ENCODE measurements around the gene SH3RF3.

Gene SH3RF3

DNA sequence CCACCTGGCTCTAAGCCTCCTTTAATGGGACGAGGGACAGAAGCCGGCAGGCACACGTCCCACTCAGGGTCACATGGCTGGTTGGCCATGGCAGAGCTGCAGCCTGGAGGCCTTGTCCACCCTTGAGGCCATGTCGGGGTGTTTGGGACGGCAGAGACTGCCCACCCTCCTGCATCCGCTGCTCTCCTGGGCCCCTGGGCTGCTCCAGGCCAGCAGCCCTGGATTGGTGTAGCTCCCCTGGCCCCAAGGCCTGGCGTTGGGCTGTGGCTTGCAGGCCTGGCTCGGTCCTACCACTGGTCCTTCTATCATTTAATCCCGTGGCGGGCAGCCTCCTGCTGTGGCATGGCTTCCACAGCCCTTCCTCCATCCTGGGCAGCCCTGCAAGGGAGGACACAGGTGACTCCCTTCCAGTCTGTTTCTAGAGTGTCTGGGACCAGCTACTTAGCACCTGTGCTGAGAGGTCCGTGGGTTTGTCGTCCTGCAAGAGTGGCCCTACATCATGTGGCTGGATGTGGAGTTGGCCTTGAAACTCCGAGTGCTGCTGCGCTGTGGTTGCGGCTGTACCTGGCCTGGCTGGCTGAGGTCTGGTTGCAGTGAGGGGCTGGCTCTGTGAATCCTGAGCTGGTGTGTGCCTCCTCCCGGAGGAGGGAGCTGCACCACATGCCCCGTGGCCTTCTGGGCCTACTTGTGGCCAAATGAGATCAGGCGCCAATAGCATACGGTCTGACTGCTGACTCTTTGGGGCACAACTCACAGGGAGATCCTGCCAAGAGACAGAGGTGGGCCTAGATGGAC lies 67.3 kb downstream of the SH3RF3 start:
- Mint-ChIP-seq H3K27me3 (peaks cover 41% of the 10 kb centered on the region), H3K36me3 (ENCODE audit: insufficient read depth) (peaks cover 4% of the 10 kb centered on the region), H3K4me3 (no peak overlapping the region), H3K4me1 (peaks cover 4% of the 10 kb centered on the region), H3K9me3 (no peaks in the 10 kb centered on the region), H3K27ac (ENCODE audit: low read depth) (no peak overlapping the region)
- ATAC-seq (replicated peaks; ENCODE audit: extremely low read depth, poor library complexity, severe bottlenecking) (no peak), DNase-seq (ENCODE audit: low spot score in 2 of 2) (no peak)

- Mint-ChIP-seq H3K9me3 (no peaks in the 10 kb centered on the region), H3K4me3 (no peak overlapping the region), H3K27me3 (peaks cover 39% of the 10 kb centered on the region)
These were observed 68.8 kb downstream of the SH3RF3 start for GRCh38 chr2:109197491-109198418.

GRCh38 chr2:109199790-109200189 lies 70.8 kb downstream of the SH3RF3 start:
- H3K4me1 Mint-ChIP-seq = peaks cover 4% of the 10 kb centered on the region
- no peak overlapping the region for H3K4me3 Mint-ChIP-seq
- H3K27ac Mint-ChIP-seq (ENCODE audit: low read depth) = no peak overlapping the region
- ATAC-seq (replicated peaks; ENCODE audit: extremely low read depth, poor library complexity, severe bottlenecking) (no peak), DNase-seq (ENCODE audit: low spot score in 2 of 2) (no peak)
- peaks cover 2% of the 10 kb centered on the region for H3K36me3 Mint-ChIP-seq (ENCODE audit: insufficient read depth)
- no peaks in the 10 kb centered on the region for H3K9me3 Mint-ChIP-seq
- H3K27me3 Mint-ChIP-seq = peaks cover 38% of the 10 kb centered on the region

More at GRCh38 chr2:109197491-109198418, 68.8 kb downstream of the SH3RF3 start:
- Mint-ChIP-seq H3K27ac (ENCODE audit: low read depth) (no peak overlapping the region), H3K36me3 (ENCODE audit: insufficient read depth) (peaks cover 4% of the 10 kb centered on the region), H3K4me1 (peaks cover 4% of the 10 kb centered on the region)
- DNase-seq (ENCODE audit: low spot score in 2 of 2) (no peak), ATAC-seq (replicated peaks; ENCODE audit: extremely low read depth, poor library complexity, severe bottlenecking) (no peak)

DNA sequence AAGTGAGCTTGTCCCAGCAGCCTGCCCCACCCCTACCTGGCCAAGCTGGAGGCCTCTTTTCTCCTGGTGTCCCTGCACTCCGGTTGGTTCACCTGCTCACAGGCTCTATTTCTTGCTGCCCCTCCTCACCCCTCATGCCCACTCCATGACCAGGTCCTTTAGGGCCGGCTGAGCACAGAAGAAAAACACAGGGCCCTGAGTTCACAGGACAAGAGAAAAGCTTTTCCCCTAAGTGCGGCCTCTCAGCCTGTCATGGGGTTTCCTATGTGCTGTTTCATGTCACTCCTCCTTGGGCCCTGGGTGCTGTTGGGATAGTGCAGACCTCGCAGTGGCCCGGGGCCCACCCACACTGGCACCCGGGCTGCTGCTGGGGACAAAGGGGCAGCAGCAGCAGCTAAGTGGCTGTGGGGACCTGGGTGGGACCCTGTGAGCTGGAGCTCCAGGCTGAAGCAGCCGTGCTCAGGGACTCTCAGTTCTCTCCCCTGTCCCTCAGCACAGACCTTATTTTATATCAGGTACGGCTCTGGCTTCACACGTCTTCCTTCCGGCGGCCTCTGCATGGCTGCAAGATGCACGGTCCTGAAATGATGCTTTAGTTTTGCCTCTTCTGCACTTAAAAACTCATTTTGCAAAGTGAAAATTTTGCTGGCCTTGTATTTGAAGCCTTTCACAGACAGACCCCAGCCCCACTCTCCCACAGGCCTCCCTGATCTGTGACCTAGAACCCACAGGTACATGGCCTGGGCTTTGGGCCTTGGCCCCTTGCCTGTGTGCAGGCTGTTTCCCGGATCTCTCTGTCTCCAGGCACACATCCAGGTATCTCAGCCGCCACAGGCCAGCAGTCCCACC lies 71.8 kb downstream of the SH3RF3 start:
- Mint-ChIP-seq H3K9me3 (no peaks in the 10 kb centered on the region), H3K27me3 (peaks cover 28% of the 10 kb centered on the region), H3K27ac (ENCODE audit: low read depth) (no peak overlapping the region), H3K4me3 (no peak overlapping the region), H3K36me3 (ENCODE audit: insufficient read depth) (peaks cover 2% of the 10 kb centered on the region), H3K4me1 (peaks cover 4% of the 10 kb centered on the region)
- DNase-seq (ENCODE audit: low spot score in 2 of 2) (no peak), ATAC-seq (replicated peaks; ENCODE audit: extremely low read depth, poor library complexity, severe bottlenecking) (no peak)

DNA sequence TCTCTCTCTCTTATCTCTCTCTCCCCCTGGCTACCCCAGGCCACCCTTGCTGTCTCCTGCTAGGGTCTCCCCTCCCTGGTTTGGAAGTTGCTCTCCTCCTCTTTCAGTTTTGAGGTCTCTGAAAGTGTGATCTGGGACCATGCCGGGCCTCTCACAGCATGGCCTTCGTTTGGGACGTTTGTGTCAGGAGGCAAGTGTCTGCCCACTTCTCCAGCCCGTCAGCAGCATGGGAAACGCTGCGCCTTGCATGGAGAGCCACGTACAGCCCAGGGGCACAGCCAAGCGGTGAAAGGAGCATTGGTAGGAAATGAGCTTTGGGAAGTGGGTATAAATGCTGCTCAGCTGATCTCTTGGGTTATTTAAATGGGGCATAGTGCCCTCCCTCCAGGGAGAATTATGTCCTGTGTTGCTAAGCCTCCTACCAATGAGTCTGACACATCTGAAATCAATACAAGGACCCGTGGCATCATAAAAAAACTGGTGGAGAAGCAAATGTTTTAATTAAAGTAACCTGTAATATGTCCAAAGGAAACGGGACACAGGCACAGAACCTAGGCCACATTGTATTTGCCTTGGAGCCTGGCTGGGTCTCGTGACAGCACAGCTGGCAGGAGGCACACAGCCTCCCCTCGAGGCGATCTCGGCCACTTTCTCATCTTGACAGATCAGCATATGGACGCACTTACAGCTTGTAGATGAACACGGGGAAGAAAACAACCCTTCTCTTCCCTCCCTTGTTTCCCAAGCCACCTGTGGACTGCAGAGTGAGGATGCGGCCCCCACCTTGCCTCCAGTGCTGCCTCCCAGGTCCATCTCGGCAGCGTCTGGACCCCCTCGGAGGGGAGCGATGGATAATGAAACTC lies 72.7 kb downstream of the SH3RF3 start:
- H3K4me1 Mint-ChIP-seq = peaks cover 4% of the 10 kb centered on the region
- peaks cover 27% of the 10 kb centered on the region for H3K27me3 Mint-ChIP-seq
- H3K36me3 Mint-ChIP-seq (ENCODE audit: insufficient read depth) = peaks cover 2% of the 10 kb centered on the region
- ATAC-seq (replicated peaks; ENCODE audit: extremely low read depth, poor library complexity, severe bottlenecking) (no peak), DNase-seq (ENCODE audit: low spot score in 2 of 2) (no peak)
- no peak overlapping the region for H3K27ac Mint-ChIP-seq (ENCODE audit: low read depth)
- no peak overlapping the region for H3K4me3 Mint-ChIP-seq
- no peaks in the 10 kb centered on the region for H3K9me3 Mint-ChIP-seq

DNA sequence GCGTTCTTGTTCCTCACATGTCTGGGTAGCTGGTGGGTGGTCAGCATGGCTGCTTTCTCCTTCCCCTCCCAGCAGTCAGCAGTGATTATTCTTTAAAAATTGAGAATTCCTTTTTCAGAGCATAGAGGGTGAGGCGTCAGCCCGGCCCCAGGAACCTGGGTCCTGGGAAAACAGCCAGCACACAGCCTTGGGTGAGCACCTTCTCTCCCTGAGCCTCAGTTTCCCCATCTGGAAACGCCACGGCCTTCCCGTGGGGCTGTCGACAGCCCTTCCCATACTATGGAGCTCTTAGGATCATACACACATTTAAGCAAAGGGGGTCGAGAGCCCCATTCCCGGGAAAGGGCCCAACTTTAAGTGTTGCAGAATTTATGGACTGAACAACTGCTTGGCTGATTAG lies 73.5 kb downstream of the SH3RF3 start:
- H3K27ac Mint-ChIP-seq (ENCODE audit: low read depth) = no peak overlapping the region
- H3K36me3 Mint-ChIP-seq (ENCODE audit: insufficient read depth) = peaks cover 2% of the 10 kb centered on the region
- H3K27me3 Mint-ChIP-seq = peaks cover 20% of the 10 kb centered on the region
- H3K9me3 Mint-ChIP-seq = no peaks in the 10 kb centered on the region
- peaks cover 4% of the 10 kb centered on the region for H3K4me1 Mint-ChIP-seq
- H3K4me3 Mint-ChIP-seq = no peak overlapping the region
- ATAC-seq (replicated peaks; ENCODE audit: extremely low read depth, poor library complexity, severe bottlenecking) (no peak), DNase-seq (ENCODE audit: low spot score in 2 of 2) (no peak)

DNA sequence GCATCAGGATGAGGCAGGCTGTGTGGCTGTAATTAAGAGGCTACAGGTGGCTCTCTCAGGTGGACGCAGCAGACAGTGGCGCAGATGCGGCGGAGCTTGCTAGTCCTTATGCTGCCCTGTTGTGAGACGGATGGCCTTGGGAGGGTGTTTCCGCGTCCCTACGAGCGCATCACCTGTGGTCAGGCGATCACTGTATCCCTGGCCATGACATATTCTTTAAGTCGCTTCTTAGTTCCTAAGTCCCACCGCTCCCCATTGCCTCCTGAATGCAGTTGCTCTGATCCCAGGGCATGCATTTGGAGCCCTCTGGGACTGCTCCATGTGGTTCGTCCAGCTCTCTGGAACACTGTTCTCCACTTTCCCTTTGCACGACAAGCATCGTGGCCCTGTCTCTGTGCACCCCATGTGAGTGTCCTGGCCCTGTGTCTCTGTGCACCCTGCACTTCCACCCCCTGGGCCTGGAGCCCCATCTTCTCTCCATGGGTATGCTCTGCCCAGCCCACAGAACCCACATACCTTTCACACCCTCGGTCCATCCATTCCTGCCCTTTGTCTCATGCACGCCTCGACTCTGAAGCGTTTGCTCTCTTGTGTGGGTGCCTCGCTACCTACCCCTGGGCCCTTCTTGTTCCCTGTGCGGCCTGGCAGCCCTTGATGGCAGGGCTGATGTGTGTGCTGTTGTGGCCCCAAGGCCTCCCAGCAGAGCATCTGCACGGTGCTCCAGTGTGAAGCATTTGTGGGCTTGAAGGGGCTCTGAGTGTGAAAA lies 74.4 kb downstream of the SH3RF3 start:
- H3K36me3 Mint-ChIP-seq (ENCODE audit: insufficient read depth) = peaks cover 2% of the 10 kb centered on the region
- ATAC-seq (replicated peaks; ENCODE audit: extremely low read depth, poor library complexity, severe bottlenecking) = no peak
- H3K9me3 Mint-ChIP-seq = no peaks in the 10 kb centered on the region
- peaks cover 24% of the 10 kb centered on the region for H3K27me3 Mint-ChIP-seq
- no peak overlapping the region for H3K4me3 Mint-ChIP-seq
- H3K27ac Mint-ChIP-seq (ENCODE audit: low read depth) = no peak overlapping the region
- no peak for DNase-seq (ENCODE audit: low spot score in 2 of 2)
- peaks cover 4% of the 10 kb centered on the region for H3K4me1 Mint-ChIP-seq

GRCh38 chr2:109204412-109204811 lies 75.4 kb downstream of the SH3RF3 start:
- no peak overlapping the region for H3K27ac Mint-ChIP-seq (ENCODE audit: low read depth)
- peaks cover 2% of the 10 kb centered on the region for H3K36me3 Mint-ChIP-seq (ENCODE audit: insufficient read depth)
- H3K27me3 Mint-ChIP-seq = peaks cover 34% of the 10 kb centered on the region
- H3K4me1 Mint-ChIP-seq = peaks cover 4% of the 10 kb centered on the region
- H3K9me3 Mint-ChIP-seq = no peaks in the 10 kb centered on the region
- no peak for ATAC-seq (replicated peaks; ENCODE audit: extremely low read depth, poor library complexity, severe bottlenecking)
- H3K4me3 Mint-ChIP-seq = no peak overlapping the region
- DNase-seq (ENCODE audit: low spot score in 2 of 2) = no peak

- Mint-ChIP-seq H3K36me3 (ENCODE audit: insufficient read depth) (no peaks in the 10 kb centered on the region), H3K27me3 (peaks cover 44% of the 10 kb centered on the region), H3K4me3 (no peak overlapping the region), H3K4me1 (peaks cover 2% of the 10 kb centered on the region), H3K9me3 (no peaks in the 10 kb centered on the region), H3K27ac (ENCODE audit: low read depth) (no peak overlapping the region)
- no peak for DNase-seq (ENCODE audit: low spot score in 2 of 2)
- ATAC-seq (replicated peaks; ENCODE audit: extremely low read depth, poor library complexity, severe bottlenecking) = no peak
These were observed 76.4 kb downstream of the SH3RF3 start for GRCh38 chr2:109205447-109205846.

DNA sequence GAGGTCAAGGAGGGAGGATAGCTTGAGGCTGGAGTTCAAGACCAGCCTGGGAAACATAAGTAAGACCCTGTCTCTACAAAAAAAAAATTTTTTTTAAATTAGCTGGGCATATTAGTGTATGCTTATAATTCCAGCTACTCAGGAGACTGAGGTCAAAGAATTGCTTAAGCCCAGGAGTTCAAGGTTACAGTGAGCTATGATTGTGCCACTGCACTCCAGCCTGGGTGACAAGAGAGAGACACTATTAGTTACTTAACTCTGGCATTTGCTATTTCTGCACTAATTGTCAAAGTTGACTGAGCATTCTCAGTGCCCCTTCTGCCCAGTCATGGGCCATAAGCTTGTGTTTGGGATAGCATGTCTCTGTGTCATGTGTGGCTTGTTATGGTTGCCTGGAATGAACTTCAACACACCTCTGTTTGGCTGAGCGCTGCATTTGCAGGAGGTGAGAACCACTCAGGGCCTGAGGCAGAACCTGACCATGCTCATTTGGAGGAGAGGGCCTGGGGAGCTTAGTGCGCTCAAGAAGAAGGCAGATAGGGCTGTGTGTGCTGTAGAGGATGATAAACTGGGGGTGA lies 77.7 kb downstream of the SH3RF3 start:
- Mint-ChIP-seq H3K27ac (ENCODE audit: low read depth) (no peak overlapping the region), H3K4me3 (no peak overlapping the region), H3K27me3 (peaks cover 56% of the 10 kb centered on the region), H3K9me3 (no peaks in the 10 kb centered on the region), H3K4me1 (peaks cover 6% of the 10 kb centered on the region), H3K36me3 (ENCODE audit: insufficient read depth) (no peaks in the 10 kb centered on the region)
- DNase-seq (ENCODE audit: low spot score in 2 of 2) (no peak), ATAC-seq (replicated peaks; ENCODE audit: extremely low read depth, poor library complexity, severe bottlenecking) (no peak)

DNA sequence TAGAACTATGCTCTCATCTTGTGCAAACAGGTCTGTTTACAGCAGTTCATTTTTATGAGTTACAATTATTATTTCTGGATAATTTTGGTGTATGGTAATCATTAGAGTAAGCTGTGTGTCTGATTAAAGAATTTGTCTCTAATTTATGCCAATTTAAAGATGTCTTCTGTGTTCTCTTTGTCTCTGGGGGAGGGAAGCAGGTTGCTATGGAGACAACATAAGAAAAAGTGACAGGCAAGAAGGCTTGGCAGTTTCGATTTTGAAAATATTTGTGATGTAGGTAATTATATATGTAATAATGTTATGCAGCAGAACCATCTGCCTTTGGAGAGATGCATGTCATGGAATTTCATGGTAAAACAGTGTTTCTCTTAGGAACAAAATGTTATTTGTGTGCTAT lies 78.2 kb downstream of the SH3RF3 start:
- DNase-seq (ENCODE audit: low spot score in 2 of 2) (no peak), ATAC-seq (replicated peaks; ENCODE audit: extremely low read depth, poor library complexity, severe bottlenecking) (no peak)
- H3K4me1 Mint-ChIP-seq = peaks cover 6% of the 10 kb centered on the region
- no peaks in the 10 kb centered on the region for H3K9me3 Mint-ChIP-seq
- H3K27me3 Mint-ChIP-seq = peaks cover 61% of the 10 kb centered on the region
- H3K4me3 Mint-ChIP-seq = no peak overlapping the region
- no peaks in the 10 kb centered on the region for H3K36me3 Mint-ChIP-seq (ENCODE audit: insufficient read depth)
- H3K27ac Mint-ChIP-seq (ENCODE audit: low read depth) = no peak overlapping the region
